SK-N-SH (cell line): Measurements from ENCODE around the gene ING1. TPM values are rescaled to one million over a fixed set of nuclear protein-coding genes. Genes with fewer than 3 reads are reported as not detected.
A peak's percentile ranks its signal among the peaks of the same experiment; 100 is the strongest.

Experiments
- CTCF ChIA-PET: fragments of 300-600, 350-600 bp; formaldehyde crosslinking; extraction: SDS; loops from one replicate; lab custom pipeline; 2021; lab: Yijun Ruan, JAX
- POLR2A ChIA-PET: fragments of 350-600 bp; sonication (Branson Sonifier 250); formaldehyde crosslinking; extraction: SDS; loops from one replicate; lab custom pipeline; 2020; ENCODE audit warnings: antibody characterized with exemption, inconsistent platforms; lab: Yijun Ruan, JAX
- DNase-seq: peaks from one replicate; pipeline ENCODE4 v3.0.0; 2012
- H2AFZ ChIP-seq: fragments of 200-600 bp; sonication (generic); 2 replicates; pipeline ENCODE4 v1.8.1; 2016; ENCODE audit warnings: antibody characterized with exemption, mild to moderate bottlenecking, low read depth
- H3F3A ChIP-seq: fragments of 200-600 bp; sonication (generic); replicated peaks from 2 replicates; pipeline ENCODE3; 2016; ENCODE audit warnings: antibody characterized with exemption, mild to moderate bottlenecking; ENCODE audit not compliant: insufficient read depth
- H3K27ac ChIP-seq, 2 experiments: fragments of 200-500 bp in 1 of 2; fragments of 200-600 bp in 1 of 2; sonication (Bioruptor generic) in 1 of 2; sonication (generic), shearing (Covaris generic) in 1 of 2; 2 replicates each; pipeline versions ENCODE4 v1.5.1 to v1.6.1; 2014 to 2016; ENCODE audit warnings: low read depth in 2 of 2, inconsistent platforms in 1 of 2, low read length in 1 of 2, mild to moderate bottlenecking in 1 of 2, mixed read lengths in 1 of 2
- H3K27me3 ChIP-seq: fragments of 200-600 bp; sonication (generic), shearing (Covaris generic); 2 replicates; pipeline ENCODE4 v1.6.1; 2016; ENCODE audit warnings: mixed run types; ENCODE audit not compliant: insufficient read depth
- H3K36me3 ChIP-seq, 2 experiments: fragments of 200-500 bp in 1 of 2; fragments of 200-600 bp in 1 of 2; sonication (Bioruptor generic) in 1 of 2; sonication (generic) in 1 of 2; replicated peaks in 1 of 2; 2 replicates each; pipeline versions ENCODE3 to v1.5.1; 2014 to 2016; ENCODE audit warnings: low read length in 1 of 2, mild to moderate bottlenecking in 1 of 2; ENCODE audit not compliant: insufficient read depth in 2 of 2, control insufficient read depth in 1 of 2
- H3K4me1 ChIP-seq, 2 experiments: fragments of 200-500 bp in 1 of 2; fragments of 200-600 bp in 1 of 2; sonication (Bioruptor generic) in 1 of 2; sonication (generic), shearing (Covaris generic) in 1 of 2; 2 replicates each; pipeline versions ENCODE4 v1.5.1 to v1.6.1; 2014 to 2016; ENCODE audit warnings: low read depth in 1 of 2, low read length in 1 of 2, mixed run types in 1 of 2; ENCODE audit not compliant: insufficient read depth in 2 of 2, control insufficient read depth in 1 of 2
- H3K4me2 ChIP-seq: fragments of 200-600 bp; sonication (generic), shearing (Covaris generic); 2 replicates; pipeline ENCODE4 v1.6.1; 2017; ENCODE audit warnings: mixed run types
- H3K4me3 ChIP-seq, 2 experiments: fragments of 200-500 bp in 1 of 2; fragments of 200-600 bp in 1 of 2; sonication (Bioruptor generic) in 1 of 2; sonication (generic), shearing (Covaris generic) in 1 of 2; 2 replicates each; pipeline versions ENCODE4 v1.5.1 to v1.8.1; 2014 to 2016; ENCODE audit warnings: low read depth in 2 of 2, inconsistent platforms in 1 of 2, low read length in 1 of 2, mild to moderate bottlenecking in 1 of 2, mixed read lengths in 1 of 2, moderate library complexity in 1 of 2
- H3K79me2 ChIP-seq: fragments of 200-600 bp; sonication (generic); 2 replicates; pipeline ENCODE4 v1.8.1; 2017; ENCODE audit warnings: mild to moderate bottlenecking; ENCODE audit not compliant: insufficient read depth
- H3K9ac ChIP-seq: fragments of 200-600 bp; sonication (generic); 2 replicates; pipeline ENCODE4 v1.6.1; 2017; ENCODE audit warnings: mixed run types
- H3K9me2 ChIP-seq: fragments of 200-600 bp; sonication (generic); 2 replicates; pipeline ENCODE4 v1.6.1; 2017; ENCODE audit warnings: mixed run types
- H3K9me3 ChIP-seq: fragments of 200-600 bp; sonication (generic); 2 replicates; pipeline ENCODE4 v1.6.1; 2017; ENCODE audit warnings: mixed run types, mild to moderate bottlenecking, moderate library complexity
- H4K20me1 ChIP-seq: fragments of 200-600 bp; sonication (generic); 2 replicates; pipeline ENCODE4 v1.6.1; 2017; ENCODE audit warnings: mild to moderate bottlenecking, mixed run types; ENCODE audit not compliant: insufficient read depth
- CHD2 ChIP-seq: fragments of 150-350 bp; IDR thresholded peaks from 2 replicates; pipeline ENCODE4 v1.6.1; 2018; ENCODE audit warnings: low read length; ENCODE audit not compliant: partially characterized antibody
- ELF1 ChIP-seq: IDR thresholded peaks from 2 replicates; pipeline ENCODE4 v1.4.0; 2012
- FOSL2 ChIP-seq: IDR thresholded peaks from 2 replicates; pipeline ENCODE4 v1.4.0; 2012; ENCODE audit warnings: low read depth, mild to moderate bottlenecking, moderate library complexity, borderline replicate concordance
- JUND ChIP-seq: IDR thresholded peaks from 2 replicates; pipeline ENCODE4 v1.4.0; 2012
- MEF2A ChIP-seq: IDR thresholded peaks from 2 replicates; pipeline ENCODE4 v1.4.0; 2012; ENCODE audit warnings: low read depth, borderline replicate concordance
- MXI1 ChIP-seq: IDR thresholded peaks from 2 replicates; pipeline ENCODE4 v1.6.1; 2012; ENCODE audit warnings: mild to moderate bottlenecking, low read depth, low read length, improper control_type of control experiment
- NRF1 ChIP-seq: IDR thresholded peaks from 2 replicates; pipeline ENCODE4 v1.6.1; 2012; ENCODE audit warnings: low read depth, mild to moderate bottlenecking, low read length
- TAF1 ChIP-seq: IDR thresholded peaks from 2 replicates; pipeline ENCODE4 v1.6.1; 2012; ENCODE audit warnings: low read depth, mild to moderate bottlenecking, low read length, moderate library complexity, borderline replicate concordance
- TEAD4 ChIP-seq: IDR thresholded peaks from 2 replicates; pipeline ENCODE4 v1.4.0; 2012; ENCODE audit warnings: mild to moderate bottlenecking, borderline replicate concordance; ENCODE audit not compliant: insufficient read depth
- WGBS: methylation state at CpG from one replicate; pipeline ENCODE4 v1.1.6; 2017; ENCODE audit warnings: low lambda C conversion rate; 5-methylcytosine and 5-hydroxymethylcytosine counted together
- polyA plus RNA-seq, 3 experiments: library from polyadenylated mRNA; depleted of rRNA; stranded (reverse); fragments of >200 nt; gene quantifications; 2 replicates each; pipeline ENCODE4 v1.2.3, GENCODE V29; 2012
- TF ChIP-seq, protein P1 (sequence below): IDR thresholded peaks from 2 replicates; pipeline ENCODE4; 2012
- TF ChIP-seq, protein P2 (sequence below): IDR thresholded peaks from 2 replicates; pipeline ENCODE4 v1.6.1; 2012; ENCODE audit warnings: mild to moderate bottlenecking, low read depth, low read length, moderate library complexity

ING1 gene, protein sequence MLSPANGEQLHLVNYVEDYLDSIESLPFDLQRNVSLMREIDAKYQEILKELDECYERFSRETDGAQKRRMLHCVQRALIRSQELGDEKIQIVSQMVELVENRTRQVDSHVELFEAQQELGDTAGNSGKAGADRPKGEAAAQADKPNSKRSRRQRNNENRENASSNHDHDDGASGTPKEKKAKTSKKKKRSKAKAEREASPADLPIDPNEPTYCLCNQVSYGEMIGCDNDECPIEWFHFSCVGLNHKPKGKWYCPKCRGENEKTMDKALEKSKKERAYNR
- 19.8 and 25.4 TPM in 2 replicates for polyA plus RNA-seq (2012; rRNA removed)
- 10.7 and 16.3 TPM in 2 replicates for polyA plus RNA-seq (2012; cell fraction: cytosol; rRNA removed)
- polyA plus RNA-seq (2012; cell fraction: nucleus; rRNA removed) = 16.6 and 18.0 TPM in 2 replicates

DNA sequence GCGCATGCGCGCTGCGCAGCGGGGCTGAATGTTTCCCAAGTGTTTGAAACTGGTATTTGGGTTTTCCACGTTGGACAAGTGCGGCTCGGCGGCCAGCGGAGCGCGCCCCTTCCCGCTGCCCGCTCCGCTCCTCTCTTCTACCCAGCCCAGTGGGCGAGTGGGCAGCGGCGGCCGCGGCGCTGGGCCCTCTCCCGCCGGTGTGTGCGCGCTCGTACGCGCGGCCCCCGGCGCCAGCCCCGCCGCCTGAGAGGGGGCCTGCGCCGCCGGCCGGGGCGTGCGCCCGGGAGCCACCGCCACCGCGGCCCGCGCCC is at the start of gene ING1:
TSS of gene ING1 (plus strand) at position 59 of the 311 bp plus-strand sequence. CDS start 450 bp downstream, outside the sequence.
- Histone ChIP-seq H3K9me2 (no peaks in the 10 kb centered on the region), H3K4me3 (peak within 1 kb of the TSS; percentile 97 to 99), H3K4me1 (peaks cover 3 to 6% of the 10 kb centered on the region in 2 experiments; a peak in 3 of 4 replicates), H2AFZ (0 out of 2 replicates have a peak within 1 kb of the TSS, but pooled peaks have one; percentile 56), H3F3A (peaks cover 15% of the 10 kb centered on the region), H4K20me1 (peaks cover 27% of the 10 kb centered on the region), H3K4me2 (peak within 1 kb of the TSS; percentile 97), H3K9ac (peak within 1 kb of the TSS; percentile 100), H3K9me3 (no peaks in the 10 kb centered on the region), H3K36me3 (no peaks in the 10 kb centered on the region), H3K27ac (peak within 1 kb of the TSS; percentile 100), H3K79me2 (peaks cover 57% of the 10 kb centered on the region), H3K27me3 (no peaks in the 10 kb centered on the region)
- POLR2A ChIA-PET = no interaction called here
- no peak for DNase-seq
- TF ChIP-seq JUND = no peak
- TF ChIP-seq FOSL2 = no peak
- TF ChIP-seq MEF2A = no peak
- 0 out of 2 replicates have a peak, but pooled peaks have one; percentile 4 for TF ChIP-seq TAF1
- TF ChIP-seq NRF1 = peak; percentile 70
- TF ChIP-seq MXI1 = peak; percentile 76
- CTCF ChIA-PET = no interaction called here
- WGBS = 3% methylated on average over 5 of the region's 45 CpGs

DNA sequence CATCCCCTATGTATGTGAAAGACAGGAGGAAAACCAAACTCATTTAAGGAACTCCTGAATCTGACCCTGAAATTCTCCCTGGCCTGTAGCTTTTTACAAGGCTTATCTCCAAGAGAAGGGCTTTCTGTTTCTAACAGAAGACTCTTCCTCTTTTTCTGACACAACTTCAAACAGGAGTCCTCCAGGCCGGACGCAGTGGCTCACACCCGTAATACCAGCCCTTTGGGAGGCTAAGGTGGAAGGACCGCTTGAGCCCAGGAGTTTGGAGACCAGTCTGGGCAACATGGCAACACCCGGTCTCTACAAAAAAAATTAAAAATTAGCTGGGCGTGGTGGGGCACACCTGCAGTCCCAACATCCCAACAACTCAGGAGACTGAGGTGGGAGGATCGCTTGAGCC is 49.5 kb upstream of the ING1 start:
- Histone ChIP-seq H3K4me2 (no peak overlapping the region), H3K79me2 (no peaks in the 10 kb centered on the region), H3K27me3 (no peaks in the 10 kb centered on the region), H4K20me1 (no peaks in the 10 kb centered on the region), H3K27ac (no peak overlapping the region), H3K9me2 (no peaks in the 10 kb centered on the region), H3K9ac (no peak overlapping the region), H2AFZ (no peak overlapping the region), H3F3A (no peaks in the 10 kb centered on the region), H3K36me3 (peaks cover 72 to 76% of the 10 kb centered on the region in 2 experiments), H3K4me3 (no peak overlapping the region), H3K4me1 (no peaks in the 10 kb centered on the region), H3K9me3 (peaks cover 4% of the 10 kb centered on the region; the same call in 1 of the 2 replicates)
- 97% methylated on average over 7 of the region's 7 CpGs for WGBS
- DNase-seq = no peak
- CTCF ChIA-PET = interaction anchor here (1.3 to 1.4 kb wide), 2 partner anchors 16 to 36 kb away, joined by 3 to 4 read pairs; no protein-coding TSS in a partner anchor
- TF ChIP-seq CHD2 = no peak
- TF ChIP-seq, all 33 proteins: peak for 0
- POLR2A ChIA-PET = no interaction called here

DNA sequence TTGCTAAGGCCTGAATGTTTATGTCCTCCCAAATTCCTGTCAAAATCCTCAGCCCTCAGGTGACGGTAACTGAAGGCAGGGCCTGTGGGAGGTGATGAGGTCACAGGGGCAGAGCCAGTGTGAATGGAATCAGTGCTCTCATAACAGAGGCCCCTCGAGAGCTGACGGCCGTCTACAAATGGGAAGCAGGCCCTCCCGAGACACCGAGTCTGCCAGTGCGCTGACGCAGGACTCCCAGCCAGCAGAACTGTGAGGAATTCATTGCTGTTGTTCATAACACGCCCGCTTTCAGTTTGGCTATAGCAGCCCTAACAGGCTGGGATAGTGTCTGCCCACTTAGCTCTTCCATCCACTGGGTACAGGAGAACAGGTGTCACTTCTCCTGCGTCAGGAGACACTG is 48.8 kb upstream of the ING1 start:
- H3K27me3 ChIP-seq = no peaks in the 10 kb centered on the region
- H3F3A ChIP-seq = no peaks in the 10 kb centered on the region
- TF ChIP-seq ELF1 (no peak), TEAD4 (no peak)
- TF ChIP-seq, protein P1, sequence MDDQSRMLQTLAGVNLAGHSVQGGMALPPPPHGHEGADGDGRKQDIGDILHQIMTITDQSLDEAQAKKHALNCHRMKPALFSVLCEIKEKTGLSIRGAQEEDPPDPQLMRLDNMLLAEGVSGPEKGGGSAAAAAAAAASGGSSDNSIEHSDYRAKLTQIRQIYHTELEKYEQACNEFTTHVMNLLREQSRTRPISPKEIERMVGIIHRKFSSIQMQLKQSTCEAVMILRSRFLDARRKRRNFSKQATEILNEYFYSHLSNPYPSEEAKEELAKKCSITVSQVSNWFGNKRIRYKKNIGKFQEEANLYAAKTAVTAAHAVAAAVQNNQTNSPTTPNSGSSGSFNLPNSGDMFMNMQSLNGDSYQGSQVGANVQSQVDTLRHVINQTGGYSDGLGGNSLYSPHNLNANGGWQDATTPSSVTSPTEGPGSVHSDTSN = no peak
- TF ChIP-seq, protein P2, sequence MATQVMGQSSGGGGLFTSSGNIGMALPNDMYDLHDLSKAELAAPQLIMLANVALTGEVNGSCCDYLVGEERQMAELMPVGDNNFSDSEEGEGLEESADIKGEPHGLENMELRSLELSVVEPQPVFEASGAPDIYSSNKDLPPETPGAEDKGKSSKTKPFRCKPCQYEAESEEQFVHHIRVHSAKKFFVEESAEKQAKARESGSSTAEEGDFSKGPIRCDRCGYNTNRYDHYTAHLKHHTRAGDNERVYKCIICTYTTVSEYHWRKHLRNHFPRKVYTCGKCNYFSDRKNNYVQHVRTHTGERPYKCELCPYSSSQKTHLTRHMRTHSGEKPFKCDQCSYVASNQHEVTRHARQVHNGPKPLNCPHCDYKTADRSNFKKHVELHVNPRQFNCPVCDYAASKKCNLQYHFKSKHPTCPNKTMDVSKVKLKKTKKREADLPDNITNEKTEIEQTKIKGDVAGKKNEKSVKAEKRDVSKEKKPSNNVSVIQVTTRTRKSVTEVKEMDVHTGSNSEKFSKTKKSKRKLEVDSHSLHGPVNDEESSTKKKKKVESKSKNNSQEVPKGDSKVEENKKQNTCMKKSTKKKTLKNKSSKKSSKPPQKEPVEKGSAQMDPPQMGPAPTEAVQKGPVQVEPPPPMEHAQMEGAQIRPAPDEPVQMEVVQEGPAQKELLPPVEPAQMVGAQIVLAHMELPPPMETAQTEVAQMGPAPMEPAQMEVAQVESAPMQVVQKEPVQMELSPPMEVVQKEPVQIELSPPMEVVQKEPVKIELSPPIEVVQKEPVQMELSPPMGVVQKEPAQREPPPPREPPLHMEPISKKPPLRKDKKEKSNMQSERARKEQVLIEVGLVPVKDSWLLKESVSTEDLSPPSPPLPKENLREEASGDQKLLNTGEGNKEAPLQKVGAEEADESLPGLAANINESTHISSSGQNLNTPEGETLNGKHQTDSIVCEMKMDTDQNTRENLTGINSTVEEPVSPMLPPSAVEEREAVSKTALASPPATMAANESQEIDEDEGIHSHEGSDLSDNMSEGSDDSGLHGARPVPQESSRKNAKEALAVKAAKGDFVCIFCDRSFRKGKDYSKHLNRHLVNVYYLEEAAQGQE = no peak
- H3K4me2 ChIP-seq = no peak overlapping the region
- H3K27ac ChIP-seq = no peak overlapping the region
- ChIA-PET CTCF (no interaction called here), POLR2A (no interaction called here)
- H3K79me2 ChIP-seq = no peaks in the 10 kb centered on the region
- H3K4me3 ChIP-seq = no peak overlapping the region
- no peak overlapping the region for H2AFZ ChIP-seq
- peaks cover 4% of the 10 kb centered on the region; the same call in 1 of the 2 replicates for H3K9me3 ChIP-seq
- no peaks in the 10 kb centered on the region for H3K9me2 ChIP-seq
- WGBS = 98% methylated on average over 10 of the region's 11 CpGs
- DNase-seq = no peak
- no peaks in the 10 kb centered on the region for H3K4me1 ChIP-seq
- no peak overlapping the region for H3K9ac ChIP-seq
- H3K36me3 ChIP-seq = peaks cover 73 to 79% of the 10 kb centered on the region in 2 experiments
- no peaks in the 10 kb centered on the region for H4K20me1 ChIP-seq
